Liver (tissue), 9 donors: Measurements from ENCODE around the gene FAM83C. TPM values are rescaled to one million over a fixed set of nuclear protein-coding genes. Genes with fewer than 3 reads are reported as not detected.

Source experiments
- DNase-seq: peaks from one replicate; pipeline ENCODE4 v3.0.0-alpha.2; 2017; ENCODE audit warnings: low spot score
- H3K27ac ChIP-seq, 2 donors: one replicate each; pipeline ENCODE4 v1.7.0; 2013; ENCODE audit warnings: inconsistent platforms in 2 of 2, low read length in 2 of 2, control low read depth in 1 of 2, low read depth in 1 of 2, mild to moderate bottlenecking in 1 of 2
- H3K27me3 ChIP-seq, 4 donors: one replicate each; pipeline versions ENCODE4 v1.6.1 to v1.7.0; 2013; ENCODE audit warnings: low read length in 3 of 4, inconsistent platforms in 1 of 4, mild to moderate bottlenecking in 1 of 4, moderate library complexity in 1 of 4; ENCODE audit not compliant: control insufficient read depth in 4 of 4, insufficient read depth in 4 of 4
- H3K36me3 ChIP-seq, 4 donors: one replicate each; pipeline versions ENCODE4 v1.6.1 to v1.7.0; 2013; ENCODE audit warnings: low read length in 3 of 4, mild to moderate bottlenecking in 3 of 4, low read depth in 1 of 4, moderate library complexity in 1 of 4; ENCODE audit not compliant: control insufficient read depth in 4 of 4, insufficient read depth in 3 of 4
- H3K4me1 ChIP-seq, 4 donors: one replicate each; pipeline versions ENCODE4 v1.6.1 to v1.7.0; 2013; ENCODE audit warnings: low read length in 3 of 4, mild to moderate bottlenecking in 3 of 4, moderate library complexity in 1 of 4; ENCODE audit not compliant: control insufficient read depth in 4 of 4, insufficient read depth in 4 of 4
- H3K4me3 ChIP-seq, 3 donors: one replicate each; pipeline versions ENCODE4 v1.6.1 to v1.7.0; 2013; ENCODE audit warnings: low read length in 3 of 3, control low read depth in 1 of 3, low read depth in 1 of 3, mild to moderate bottlenecking in 1 of 3
- H3K9ac ChIP-seq, 2 donors: one replicate each; pipeline ENCODE4 v1.7.0; 2013; ENCODE audit warnings: low read length in 2 of 2, mild to moderate bottlenecking in 2 of 2, moderate library complexity in 2 of 2, control low read depth in 1 of 2, low read depth in 1 of 2
- H3K9me3 ChIP-seq, 4 donors: one replicate each; pipeline versions ENCODE4 v1.6.1 to v1.7.0; 2013; ENCODE audit warnings: low read length in 3 of 4; ENCODE audit not compliant: control insufficient read depth in 4 of 4
- ATF3 ChIP-seq: IDR thresholded peaks from 2 replicates; pipeline ENCODE4 v1.6.1; 2016; ENCODE audit warnings: antibody characterized with exemption
- EGR1 ChIP-seq, 2 donors: IDR thresholded peaks; 2 replicates each; pipeline ENCODE4 v1.6.1; 2016 to 2018; ENCODE audit warnings: antibody characterized with exemption in 2 of 2, low read depth in 2 of 2
- FOXA1 ChIP-seq: IDR thresholded peaks from 2 replicates; pipeline ENCODE4 v1.6.1; 2016; ENCODE audit warnings: antibody characterized with exemption
- FOXA2 ChIP-seq: IDR thresholded peaks from 2 replicates; pipeline ENCODE4 v1.6.1; 2016; ENCODE audit warnings: antibody characterized with exemption
- GABPA ChIP-seq, 2 donors: IDR thresholded peaks in 1 of 2; conservative IDR thresholded peaks in 1 of 2; 2 replicates each; pipeline ENCODE4 v1.6.1; 2016; ENCODE audit warnings: antibody characterized with exemption in 2 of 2, mild to moderate bottlenecking in 1 of 2, moderate library complexity in 1 of 2
- HNF4G ChIP-seq: IDR thresholded peaks from 2 replicates; pipeline ENCODE4 v1.6.1; 2016; ENCODE audit warnings: antibody characterized with exemption
- JUND ChIP-seq, 2 donors: IDR thresholded peaks; 2 replicates each; pipeline ENCODE4 v1.6.1; 2016; ENCODE audit warnings: antibody characterized with exemption in 2 of 2
- NR2F2 ChIP-seq: IDR thresholded peaks from 2 replicates; pipeline ENCODE4 v1.6.1; 2016; ENCODE audit warnings: antibody characterized with exemption
- RAD21 ChIP-seq, 2 donors: IDR thresholded peaks; 2 replicates each; pipeline ENCODE4 v1.6.1; 2016; ENCODE audit warnings: antibody characterized with exemption in 2 of 2, mild to moderate bottlenecking in 2 of 2
- REST ChIP-seq: IDR thresholded peaks from 2 replicates; pipeline ENCODE4 v1.6.1; 2016; ENCODE audit warnings: antibody characterized with exemption, mild to moderate bottlenecking
- RXRA ChIP-seq, 2 donors: IDR thresholded peaks; 2 replicates each; pipeline ENCODE4 v1.6.1; 2017 to 2018; ENCODE audit warnings: antibody characterized with exemption in 2 of 2, mild to moderate bottlenecking in 1 of 2
- SP1 ChIP-seq: IDR thresholded peaks from 2 replicates; pipeline ENCODE4 v1.6.1; 2018; ENCODE audit warnings: antibody characterized with exemption, mild to moderate bottlenecking
- TAF1 ChIP-seq: conservative IDR thresholded peaks from 2 replicates; pipeline ENCODE4 v1.6.1; 2016; ENCODE audit warnings: antibody characterized with exemption, mild to moderate bottlenecking
- YY1 ChIP-seq: IDR thresholded peaks from 2 replicates; pipeline ENCODE4 v1.6.1; 2016; ENCODE audit warnings: antibody characterized with exemption, mild to moderate bottlenecking
- ZBTB33 ChIP-seq: IDR thresholded peaks from 2 replicates; pipeline ENCODE4 v1.6.1; 2016; ENCODE audit warnings: antibody characterized with exemption
- WGBS: extraction: QIAGEN DNeasy Blood & Tissue Kit; methylation state at CpG from one replicate; pipeline ENCODE4 v1.1.7; 2013; 5-methylcytosine and 5-hydroxymethylcytosine counted together
- polyA plus RNA-seq, 2 donors: library from polyadenylated mRNA; stranded (reverse) in 1 of 2; unstranded in 1 of 2; fragments of 200-250 nt in 1 of 2; fragments of >200 nt in 1 of 2; fragmentation: Nextera tagmentation in 1 of 2; extraction: Ambion mirVana in 1 of 2; gene quantifications; one replicate each; pipeline versions ENCODE4 v1.2.1 to v1.2.3, GENCODE V29; 2013 to 2015
- total RNA-seq, 2 donors: library from RNA; depleted of rRNA; stranded (reverse); fragments of >200 nt; gene quantifications; one replicate each; pipeline ENCODE4 v1.2.3, GENCODE V29; 2014
- TF ChIP-seq, protein P1 (sequence below): IDR thresholded peaks from 2 replicates; pipeline ENCODE4 v1.6.1; 2016; ENCODE audit warnings: antibody characterized with exemption
- TF ChIP-seq, protein P2 (sequence below): fragments of 150-350 bp; IDR thresholded peaks from 2 replicates; pipeline ENCODE4 v1.5.1; 2017; ENCODE audit warnings: improper control_type of control experiment, low read depth, low read length; ENCODE audit not compliant: missing input control
- donor health status: healthy.
- donor health status: healthy.
- donor health status: healthy.
- donor health status: healthy.
- donor health status: healthy.

The FAM83C gene
- total and polyA plus RNA-seq, 4 donors = 0.05 TPM; not detected in 3

GRCh38 chr20:35325401-35325800, 33.2 kb upstream of the FAM83C start:
- Histone ChIP-seq H3K4me1 (peaks cover 6 to 34% (median 26%) of the 10 kb centered on the region in 4 donors), H3K9ac (no peak overlapping the region), H3K27me3 (no peaks in the 10 kb centered on the region), H3K9me3 (no peaks in the 10 kb centered on the region), H3K27ac (no peak overlapping the region), H3K36me3 (no peaks in the 10 kb centered on the region), H3K4me3 (no peak overlapping the region)
- TF ChIP-seq RXRA (IDR thresholded peaks at IDR 0.05) = no peak
- TF ChIP-seq YY1 = no peak
- TF ChIP-seq FOXA1 = no peak
- no peak for TF ChIP-seq ZBTB33
- no peak for TF ChIP-seq HNF4G
- TF ChIP-seq GABPA (IDR thresholded peaks at IDR 0.05 in 1 of 2, conservative IDR thresholded peaks at IDR 0.05 in 1 of 2) = no peak
- TF ChIP-seq ATF3 = no peak
- TF ChIP-seq, protein P1, sequence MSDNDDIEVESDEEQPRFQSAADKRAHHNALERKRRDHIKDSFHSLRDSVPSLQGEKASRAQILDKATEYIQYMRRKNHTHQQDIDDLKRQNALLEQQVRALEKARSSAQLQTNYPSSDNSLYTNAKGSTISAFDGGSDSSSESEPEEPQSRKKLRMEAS = no peak
- TF ChIP-seq, protein P2, sequence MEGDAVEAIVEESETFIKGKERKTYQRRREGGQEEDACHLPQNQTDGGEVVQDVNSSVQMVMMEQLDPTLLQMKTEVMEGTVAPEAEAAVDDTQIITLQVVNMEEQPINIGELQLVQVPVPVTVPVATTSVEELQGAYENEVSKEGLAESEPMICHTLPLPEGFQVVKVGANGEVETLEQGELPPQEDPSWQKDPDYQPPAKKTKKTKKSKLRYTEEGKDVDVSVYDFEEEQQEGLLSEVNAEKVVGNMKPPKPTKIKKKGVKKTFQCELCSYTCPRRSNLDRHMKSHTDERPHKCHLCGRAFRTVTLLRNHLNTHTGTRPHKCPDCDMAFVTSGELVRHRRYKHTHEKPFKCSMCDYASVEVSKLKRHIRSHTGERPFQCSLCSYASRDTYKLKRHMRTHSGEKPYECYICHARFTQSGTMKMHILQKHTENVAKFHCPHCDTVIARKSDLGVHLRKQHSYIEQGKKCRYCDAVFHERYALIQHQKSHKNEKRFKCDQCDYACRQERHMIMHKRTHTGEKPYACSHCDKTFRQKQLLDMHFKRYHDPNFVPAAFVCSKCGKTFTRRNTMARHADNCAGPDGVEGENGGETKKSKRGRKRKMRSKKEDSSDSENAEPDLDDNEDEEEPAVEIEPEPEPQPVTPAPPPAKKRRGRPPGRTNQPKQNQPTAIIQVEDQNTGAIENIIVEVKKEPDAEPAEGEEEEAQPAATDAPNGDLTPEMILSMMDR = no peak
- TF ChIP-seq FOXA2 = no peak
- no peak for TF ChIP-seq TAF1
- TF ChIP-seq SP1 = no peak
- 68% methylated on average over 6 of the region's 6 CpGs for WGBS
- DNase-seq = no peak

GRCh38 chr20:35320396-35321126, 28.3 kb upstream of the FAM83C start:
- H3K9me3 ChIP-seq = no peaks in the 10 kb centered on the region
- H3K9ac ChIP-seq = no peak overlapping the region
- WGBS = 98% methylated on average over 3 of the region's 3 CpGs
- no peak overlapping the region for H3K4me3 ChIP-seq
- H3K4me1 ChIP-seq = peaks cover 0 to 4% (median 2%) of the 10 kb centered on the region in 4 donors
- H3K36me3 ChIP-seq = peaks cover 0 to 4% (median 0%) of the 10 kb centered on the region in 4 donors
- no peak overlapping the region for H3K27ac ChIP-seq
- H3K27me3 ChIP-seq = no peaks in the 10 kb centered on the region
- no peak for DNase-seq
- TF ChIP-seq NR2F2 (no peak), RXRA (IDR thresholded peaks at IDR 0.05) (no peak), EGR1 (IDR thresholded peaks at IDR 0.05; ENCODE audit: low read depth in 2 of 2) (no peak), TAF1 (no peak), REST (no peak), ZBTB33 (no peak), ATF3 (no peak), SP1 (no peak), JUND (IDR thresholded peaks at IDR 0.05) (no peak), GABPA (IDR thresholded peaks at IDR 0.05 in 1 of 2, conservative IDR thresholded peaks at IDR 0.05 in 1 of 2) (no peak), HNF4G (no peak), RAD21 (IDR thresholded peaks at IDR 0.05) (no peak), FOXA1 (no peak)
- TF ChIP-seq, protein P1 = no peak
- TF ChIP-seq, protein P2 = no peak
